K562 treated with DMSO at 1 percent for 4 hours (cell line): ENCODE data around the gene HMGN4. TPM values are rescaled to one million over a fixed set of nuclear protein-coding genes. Genes with fewer than 3 reads are reported as not detected.

Source experiments
- total RNA-seq: library from RNA; unstranded; fragments of 300-600 nt; gene quantifications from 2 replicates; pipeline ENCODE4 v1.2.3, GENCODE V29; 2022; ENCODE audit not compliant: insufficient read depth

HMGN4 gene
- total RNA-seq, result 65.9 and 72.4 TPM in 2 replicates

GRCh38 chr6:26537846-26538571 lies at the start of gene HMGN4:
Gene HMGN4 (plus strand): TSS chr6:26538366. CDS start chr6:26545207, 6,841 bp downstream.

GRCh38 chr6:26500102-26500501 lies 38.1 kb upstream of the HMGN4 start, which contains the start of gene BTN1A1:
Gene BTN1A1 (plus strand): TSS chr6:26500303. CDS start chr6:26501287, 984 bp downstream.

Other genes with a start within 250 kb of the HMGN4 start
- gene BTN3A2, start 173.2 kb upstream of the HMGN4 start, total RNA-seq, result 4.2 and 6.6 TPM in 2 replicates
- gene BTN2A2, start 155.3 kb upstream of the HMGN4 start, total RNA-seq, result 8.8 and 10.5 TPM in 2 replicates
- gene BTN3A1, start 136.1 kb upstream of the HMGN4 start, total RNA-seq, result 4.0 and 5.4 TPM in 2 replicates
- gene BTN3A3, start 97.9 kb upstream of the HMGN4 start, total RNA-seq, result 3.0 TPM in 2 replicates
- gene BTN2A1, start 80.4 kb upstream of the HMGN4 start, total RNA-seq, result 10.8 and 11.1 TPM in 2 replicates
- gene BTN1A1, start 38.1 kb upstream of the HMGN4 start, total RNA-seq, result not detected in 2 replicates
- gene ABT1, start 58.6 kb downstream of the HMGN4 start, total RNA-seq, result 35.7 and 38.5 TPM in 2 replicates
- gene ZNF322, start 121.4 kb downstream of the HMGN4 start, total RNA-seq, result 11.7 and 13.8 TPM in 2 replicates